Stimulated activated CD4-positive, alpha-beta T cell treated with anti-CD3 and anti-CD28 coated beads, Interleukin-4, amount 100 ng/mL, for 4 hours (primary cell): ENCODE data around the gene NCOA4.
"Not testable (repeated sequence)": the region's sequence is repeated elsewhere in the genome, so short reads cannot be mapped to it uniquely, and the experiment has no call there.

ENCODE experiments used
- DNase-seq, 2 experiments: peaks; one replicate each; pipeline ENCODE4 v3.0.0-alpha.2; 2020

Gene NCOA4

DNA sequence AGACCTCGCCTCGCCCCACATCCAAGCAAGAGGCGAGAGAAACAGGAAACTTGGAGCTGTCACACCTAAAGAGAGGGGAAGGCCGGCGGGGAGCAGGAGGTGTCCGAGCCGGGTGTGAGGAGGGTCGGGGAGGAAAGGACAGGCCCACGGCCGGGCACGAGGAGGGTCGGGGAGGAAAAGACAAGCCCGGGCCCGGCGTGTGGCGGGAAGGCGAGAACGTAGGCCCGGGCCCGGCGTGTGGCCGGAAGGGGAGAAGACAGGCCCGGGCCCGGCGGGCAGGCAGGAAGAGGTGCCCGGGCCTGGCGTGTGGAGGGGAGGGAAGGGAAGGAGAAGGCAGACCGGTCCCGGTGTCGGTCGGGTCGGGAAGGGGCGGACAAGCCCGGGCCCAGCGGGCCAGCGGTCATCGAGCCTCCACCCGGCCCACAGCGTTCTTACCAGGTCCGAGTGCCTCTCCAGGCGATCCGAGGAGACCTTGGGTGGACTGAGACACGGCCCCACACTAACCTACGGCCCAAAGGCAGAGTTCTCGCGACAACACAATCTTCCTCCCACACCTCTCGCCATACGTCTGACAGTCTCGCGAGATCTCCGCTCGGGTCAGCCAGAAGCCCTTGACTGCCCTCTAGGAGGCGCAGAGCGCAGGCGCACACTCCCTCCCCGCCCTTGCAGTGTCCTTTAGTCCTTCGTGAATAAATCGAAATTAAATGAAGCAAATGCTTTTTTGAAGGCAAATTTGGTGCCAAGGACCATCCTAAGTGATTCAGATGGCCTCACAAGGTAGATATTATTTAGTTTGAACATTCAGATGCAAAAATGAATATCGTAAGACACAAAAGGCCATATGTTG lies at the start of gene NCOA4:
Gene NCOA4, minus strand, starts transcription at position 533 of the 847 bp plus-strand sequence. CDS start 13,943 bp downstream, outside the sequence.
- DNase-seq, result peak; percentile 92 to 96

DNA sequence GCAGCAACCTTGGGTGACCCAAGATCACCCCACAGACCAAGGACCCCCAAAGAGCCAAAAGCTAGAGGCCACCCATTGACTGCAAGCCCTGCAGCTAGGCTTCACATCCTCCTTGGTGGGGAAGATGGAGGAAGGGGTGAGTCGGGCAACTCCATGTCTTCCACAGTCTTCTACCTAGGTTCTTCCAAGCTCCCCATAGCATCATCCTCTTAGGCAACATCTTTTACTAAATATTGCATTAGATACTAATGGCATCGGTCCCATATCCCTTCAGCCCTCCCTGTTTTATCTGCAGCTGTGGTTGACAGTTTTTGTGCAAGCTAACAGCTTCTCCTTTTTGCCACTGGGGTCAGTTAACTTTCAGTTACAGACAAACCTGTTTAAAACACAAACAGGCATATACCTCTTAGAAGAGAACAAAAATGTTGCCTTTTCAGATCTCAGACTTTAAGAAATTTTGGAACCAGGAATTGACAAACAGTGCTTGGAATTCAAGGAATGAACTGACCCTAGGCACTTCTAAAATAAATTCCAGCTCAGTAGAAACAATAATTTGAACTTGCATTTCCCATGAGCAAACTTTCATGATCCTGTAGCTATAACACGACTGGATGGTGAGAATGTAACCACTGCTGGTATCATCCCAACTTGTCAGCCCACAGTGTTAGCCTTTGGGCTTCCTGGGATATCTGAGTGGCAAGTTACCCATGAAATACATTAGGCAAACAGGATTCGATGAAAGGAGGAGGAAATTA lies 49.6 kb upstream of the NCOA4 start:
- DNase-seq, result no peak

DNA sequence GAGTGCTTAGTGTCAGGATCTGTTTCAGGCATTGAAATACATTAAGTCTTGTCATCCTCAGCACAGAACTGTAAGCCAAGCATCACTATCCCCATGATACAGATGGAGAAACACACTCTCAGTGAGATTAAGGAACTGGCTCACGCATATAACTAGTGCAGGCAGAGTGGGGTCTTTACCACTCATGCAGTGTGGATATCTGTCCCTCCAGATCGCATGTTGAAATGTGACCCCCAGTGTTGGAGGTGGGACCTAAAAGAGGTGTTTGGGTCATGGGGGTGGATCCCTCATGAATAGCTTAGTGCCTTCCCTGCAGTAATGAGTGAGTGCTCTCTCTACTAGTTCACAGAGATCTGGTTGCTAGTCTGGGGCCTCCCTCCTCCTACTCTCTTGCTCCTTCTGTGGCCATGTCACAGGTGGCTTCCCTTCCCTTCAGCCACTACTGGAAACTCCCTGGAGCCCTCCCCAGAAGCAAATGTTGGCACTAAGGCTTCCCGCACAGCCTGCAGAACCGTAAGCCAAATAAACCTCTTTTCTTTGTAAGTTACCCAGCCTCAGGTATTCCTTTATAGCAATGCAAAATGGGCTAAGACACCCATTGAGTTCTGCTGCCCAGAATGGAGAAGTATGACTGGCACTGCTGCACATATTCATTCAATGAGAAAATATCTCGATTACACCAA lies 47.4 kb upstream of the NCOA4 start:
- no peak for DNase-seq

DNA sequence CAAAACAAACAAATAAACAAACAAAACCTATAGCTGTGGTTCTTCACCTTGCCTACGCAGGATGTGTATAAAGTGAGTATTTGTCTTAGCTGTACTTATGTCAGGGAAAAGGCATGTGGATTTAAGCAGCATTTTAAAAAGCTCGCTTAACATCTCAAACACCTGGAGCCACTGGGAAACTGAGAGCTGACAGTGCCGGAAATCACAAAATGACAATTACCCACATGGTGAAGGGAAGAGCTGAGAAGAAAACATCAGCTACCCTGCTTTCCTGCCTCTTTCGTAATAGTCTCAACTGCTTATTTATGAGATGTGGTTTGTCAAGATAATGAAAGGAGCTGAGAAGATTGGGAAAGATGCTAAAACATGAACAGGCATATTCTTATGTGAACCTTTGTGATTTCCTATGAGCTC lies 46.7 kb upstream of the NCOA4 start:
- DNase-seq, result no peak

DNA sequence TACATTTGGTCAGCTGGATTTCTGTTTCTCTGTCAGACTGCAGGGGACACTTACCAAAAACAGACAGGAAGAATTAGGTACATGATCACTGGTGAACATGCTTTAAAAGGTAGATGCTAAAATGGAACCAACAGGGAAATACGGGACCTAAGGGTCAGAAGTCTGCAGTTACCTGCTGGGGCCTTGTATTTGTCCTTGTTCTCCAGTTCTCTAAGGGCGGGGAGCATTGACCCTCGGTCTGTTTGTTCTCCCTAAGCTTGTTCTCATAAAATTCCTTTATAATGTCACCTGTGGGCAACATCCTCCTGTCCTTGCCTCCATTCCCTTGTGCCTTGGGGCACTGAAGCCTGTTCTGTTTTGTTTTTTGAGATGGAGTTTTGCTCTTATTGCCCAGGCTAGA lies 45.4 kb upstream of the NCOA4 start:
- DNase-seq, result no peak

DNA sequence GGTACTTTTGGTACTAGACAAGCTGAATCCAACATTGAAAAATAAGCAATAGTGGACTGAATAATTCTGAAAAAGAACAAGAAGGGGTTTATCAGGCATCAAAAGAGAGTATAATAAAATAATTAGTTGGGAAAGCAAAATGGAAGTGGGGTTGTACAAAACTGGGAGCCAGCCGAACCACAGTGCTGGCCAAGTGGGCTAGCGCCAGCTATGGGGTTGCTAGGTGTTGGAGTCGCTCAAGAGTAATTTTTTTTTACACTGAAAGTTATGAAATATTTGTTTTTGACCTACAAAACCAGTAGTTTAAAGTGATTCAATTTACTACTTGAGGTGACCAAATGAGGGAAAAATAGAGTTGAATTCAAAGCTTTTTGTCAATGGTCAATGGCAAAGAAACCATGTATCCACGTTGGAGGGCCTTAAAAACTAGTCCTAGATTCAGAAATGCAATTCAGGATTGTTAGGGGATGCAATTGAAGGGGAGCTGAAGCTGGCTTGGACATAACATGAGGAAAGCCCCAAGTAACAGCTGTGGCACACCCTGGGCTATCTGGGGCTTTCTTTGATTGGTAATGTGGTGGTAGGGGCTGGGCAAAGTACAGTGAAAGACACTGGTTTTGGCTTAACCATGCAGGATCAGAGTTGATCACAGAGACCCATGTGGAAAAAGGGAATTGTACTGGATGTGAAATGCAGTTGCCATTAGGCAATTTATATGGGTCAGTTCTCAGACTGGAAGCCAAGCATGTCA lies 43.9 kb upstream of the NCOA4 start:
- DNase-seq, result no peak

DNA sequence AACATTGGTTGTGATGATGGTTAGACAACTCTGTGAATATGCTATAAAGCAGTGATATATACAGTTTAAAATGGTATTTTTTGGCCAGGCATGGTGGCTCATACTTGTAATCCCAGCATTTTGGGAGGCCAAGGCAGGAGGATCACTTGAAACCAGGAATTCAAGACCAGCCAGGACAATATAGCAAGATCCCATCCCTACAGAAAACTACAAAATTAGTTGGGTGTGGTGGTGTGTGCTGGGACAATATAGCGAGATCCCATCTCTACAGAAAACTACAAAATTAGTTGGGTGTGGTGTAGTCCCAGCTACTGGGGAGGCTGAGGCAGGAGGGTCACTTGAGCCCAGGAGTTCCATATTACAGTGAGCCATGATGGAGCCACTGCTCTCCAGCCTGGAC lies 43.1 kb upstream of the NCOA4 start:
- DNase-seq, result no peak

DNA sequence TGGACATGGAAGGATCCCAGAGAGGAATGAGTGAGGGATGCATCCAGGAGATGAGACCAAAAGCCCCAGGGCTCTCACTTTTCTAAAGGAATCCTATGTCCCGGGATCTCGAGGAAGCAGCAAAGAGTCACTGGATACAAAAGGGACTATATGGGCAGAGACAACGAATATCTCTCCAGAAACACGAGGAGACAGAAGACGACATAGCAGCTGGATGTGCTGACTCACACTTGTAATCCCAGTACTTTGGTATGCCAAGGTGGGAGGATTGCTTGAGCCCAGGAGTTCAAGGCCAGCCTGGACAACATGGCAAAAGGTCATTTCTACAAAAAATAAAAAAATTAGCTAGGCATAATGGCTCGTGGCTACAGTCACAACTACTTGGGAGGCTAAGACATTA lies 40.3 kb upstream of the NCOA4 start:
- DNase-seq, result no peak

DNA sequence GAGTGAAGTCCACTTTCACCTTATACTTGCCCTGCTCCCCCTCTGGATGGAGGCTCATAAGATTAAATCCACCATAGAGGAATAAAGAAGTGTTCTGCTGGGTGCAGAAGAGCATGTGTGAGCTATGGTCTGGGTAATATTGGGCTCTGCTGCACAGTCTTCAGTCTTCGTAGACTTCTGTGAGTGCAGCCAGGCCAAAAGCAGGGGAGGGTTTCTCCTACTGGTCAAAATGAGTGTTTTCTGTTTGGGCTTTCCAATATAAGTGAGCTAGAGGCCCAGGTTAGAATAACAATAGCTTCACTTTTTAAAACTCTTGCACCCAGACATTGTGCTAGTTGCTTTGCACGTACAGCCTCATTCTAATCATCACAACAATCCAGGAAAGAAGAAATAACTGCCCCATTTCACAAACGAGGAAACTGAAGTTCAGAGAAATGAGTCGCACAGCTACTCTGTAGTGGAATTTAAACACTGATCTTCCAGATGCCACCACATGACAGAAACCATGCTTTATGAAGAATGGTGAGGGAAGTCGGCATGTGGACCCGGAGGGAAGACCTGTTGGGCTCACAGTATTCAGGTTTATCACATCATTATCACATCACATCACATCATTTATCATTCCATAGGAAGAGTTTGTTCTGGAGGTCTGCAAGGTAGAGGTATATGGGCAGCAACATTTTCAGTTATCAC lies 39.5 kb upstream of the NCOA4 start:
- DNase-seq, result no peak

DNA sequence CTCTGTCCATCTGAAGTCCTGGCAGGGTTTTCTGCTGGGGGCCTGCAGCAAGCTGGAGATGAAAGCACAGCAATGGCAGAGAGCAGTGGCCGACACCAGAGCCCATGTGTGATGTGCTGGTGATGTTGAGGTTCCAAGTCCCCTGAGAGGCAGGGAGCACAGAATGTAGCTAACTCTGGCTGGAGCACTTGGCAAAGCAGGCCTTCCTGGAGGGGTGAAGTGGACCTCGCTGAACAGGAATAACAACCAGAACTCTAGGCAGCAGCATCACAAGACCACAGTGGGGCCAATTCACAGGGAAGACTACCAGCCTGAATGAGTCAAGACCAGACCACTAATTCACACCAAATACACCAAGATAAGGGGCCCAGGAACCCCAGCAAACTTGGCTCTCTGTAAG lies 38.5 kb upstream of the NCOA4 start:
- DNase-seq, result no peak

DNA sequence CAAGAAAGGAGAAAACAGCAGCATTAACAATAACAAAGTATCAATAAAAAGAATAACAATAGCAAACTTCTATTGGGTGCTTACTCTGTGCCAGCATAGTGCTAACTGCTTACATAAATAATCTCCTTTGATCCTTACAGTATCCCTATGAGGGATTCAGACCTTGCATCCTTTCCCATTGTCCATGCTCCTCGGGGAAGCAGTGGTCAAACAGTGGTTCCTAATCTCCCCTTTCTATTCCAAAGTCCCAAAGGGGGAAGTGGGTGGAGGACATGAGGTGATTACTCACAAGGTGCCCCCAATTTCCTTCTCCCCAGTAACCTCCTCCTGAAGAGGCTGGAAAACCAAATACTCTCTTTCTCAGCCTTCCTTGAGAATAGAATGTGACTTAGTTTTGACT lies 37.7 kb upstream of the NCOA4 start:
- no peak for DNase-seq

DNA sequence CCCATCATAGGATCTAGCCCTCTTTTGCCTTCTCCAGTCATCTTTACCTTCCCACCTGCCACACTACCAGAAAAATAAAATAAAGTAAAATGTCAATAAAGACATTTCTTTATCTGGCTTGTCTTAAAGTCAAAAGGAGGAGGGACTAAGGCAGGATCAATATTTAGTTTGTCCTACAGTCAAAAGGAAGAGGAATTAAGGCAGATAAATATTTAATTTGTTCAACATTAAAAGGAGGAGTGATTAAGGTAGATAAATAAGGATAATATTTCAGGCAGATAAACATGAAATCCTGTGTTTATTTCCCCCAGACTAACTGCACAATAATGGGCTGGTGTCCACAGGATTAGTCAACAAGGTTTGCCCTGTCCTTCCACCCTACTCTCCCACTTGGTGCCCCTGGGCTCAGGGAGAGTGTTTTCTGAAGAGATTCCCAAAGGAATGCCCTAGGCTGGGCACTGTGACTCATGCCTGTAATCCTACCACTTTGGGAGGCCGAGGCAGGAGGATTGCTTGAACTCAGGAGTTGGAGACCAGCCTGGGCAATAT lies 33.9 kb upstream of the NCOA4 start:
- no peak for DNase-seq

DNA sequence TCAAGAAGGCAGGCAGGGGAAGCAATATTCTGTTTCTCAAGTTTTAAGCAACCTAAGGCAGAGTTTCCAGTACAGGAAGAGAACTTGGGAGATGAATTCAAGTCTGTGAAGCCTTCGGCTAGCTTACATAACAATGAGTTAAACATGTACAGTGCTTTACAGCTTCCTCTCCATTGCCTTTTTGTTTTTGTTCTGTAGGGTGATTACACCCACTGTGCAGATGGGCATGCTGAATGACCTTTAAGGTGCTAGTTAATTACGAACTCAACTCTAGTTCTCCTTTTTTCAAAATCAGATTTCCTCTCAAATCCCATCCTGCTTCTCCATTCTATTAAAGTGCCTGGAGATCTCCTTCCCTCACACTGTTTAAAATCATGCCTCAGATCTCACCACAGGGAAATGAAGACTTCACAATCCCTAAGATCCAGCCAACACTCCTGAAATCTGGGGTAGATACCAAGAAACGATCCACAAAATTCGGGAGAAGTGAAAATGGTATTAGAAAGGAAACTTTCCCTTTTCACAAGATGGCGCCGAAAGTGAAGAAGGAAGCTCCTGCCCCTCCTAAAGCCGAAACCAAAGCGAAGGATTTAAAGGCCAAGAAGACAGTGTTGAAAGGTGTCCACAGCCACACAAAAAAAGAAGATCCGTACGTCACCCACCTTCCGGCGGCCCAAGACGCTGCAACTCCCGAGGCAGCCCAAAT lies 32.5 kb upstream of the NCOA4 start:
- no peak for DNase-seq

DNA sequence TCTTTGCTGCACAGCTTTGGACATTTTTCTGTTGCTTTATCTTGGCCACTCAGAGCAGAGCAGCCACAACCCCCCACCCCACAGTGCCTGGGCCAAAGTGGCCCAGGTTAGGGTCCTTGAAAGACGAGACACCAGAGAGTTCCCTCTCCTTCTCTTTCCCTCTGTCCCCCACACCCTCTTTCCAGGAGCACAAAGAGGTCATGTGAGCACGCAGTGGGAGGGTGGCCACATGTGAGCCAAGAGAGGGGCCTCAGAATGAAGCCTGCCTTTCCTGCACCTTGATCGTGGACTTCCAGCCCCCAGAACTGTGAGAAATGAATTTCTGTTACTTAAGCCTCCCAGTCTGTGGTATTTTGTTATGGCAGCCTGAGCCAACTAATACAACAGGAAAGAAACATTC lies 30.3 kb upstream of the NCOA4 start:
- no peak for DNase-seq

DNA sequence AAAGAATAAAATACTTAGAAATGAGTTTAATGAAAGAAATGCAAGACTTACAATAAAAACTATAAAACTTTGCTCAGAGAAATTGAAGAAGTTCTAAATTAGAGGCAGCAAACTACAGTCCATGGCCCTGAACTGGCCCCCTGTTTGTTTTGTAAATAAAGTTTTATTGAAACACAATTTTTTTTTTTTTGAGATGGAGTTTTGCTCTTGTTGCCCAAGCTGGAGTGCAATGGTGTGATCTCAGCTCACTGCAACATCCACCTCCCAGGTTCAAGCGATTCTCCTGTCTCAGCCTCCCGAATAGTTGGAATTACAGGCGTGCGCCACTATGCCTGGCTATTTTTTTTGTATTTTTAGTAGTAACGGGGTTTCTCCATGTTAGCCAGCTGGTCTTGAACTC lies 27.5 kb upstream of the NCOA4 start:
- DNase-seq, result not testable (repeated sequence)

DNA sequence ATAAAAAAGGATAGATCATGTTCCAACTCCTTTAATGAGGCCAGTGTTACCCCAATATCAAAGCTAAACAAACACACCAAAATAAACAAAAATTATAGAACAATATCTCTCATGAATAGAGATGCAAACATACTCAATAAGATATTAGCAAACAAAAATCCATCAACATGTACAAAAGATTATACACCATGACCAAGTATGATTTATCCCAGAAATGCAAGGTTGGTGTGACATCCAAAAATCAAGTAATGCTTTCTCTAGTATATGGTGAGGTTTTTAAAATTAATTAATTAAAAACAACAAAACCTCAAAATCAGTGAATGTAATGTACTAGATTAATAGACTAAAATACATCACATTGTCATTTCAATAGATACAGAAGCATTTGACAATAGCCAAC lies 26.6 kb upstream of the NCOA4 start:
- DNase-seq, result no peak

DNA sequence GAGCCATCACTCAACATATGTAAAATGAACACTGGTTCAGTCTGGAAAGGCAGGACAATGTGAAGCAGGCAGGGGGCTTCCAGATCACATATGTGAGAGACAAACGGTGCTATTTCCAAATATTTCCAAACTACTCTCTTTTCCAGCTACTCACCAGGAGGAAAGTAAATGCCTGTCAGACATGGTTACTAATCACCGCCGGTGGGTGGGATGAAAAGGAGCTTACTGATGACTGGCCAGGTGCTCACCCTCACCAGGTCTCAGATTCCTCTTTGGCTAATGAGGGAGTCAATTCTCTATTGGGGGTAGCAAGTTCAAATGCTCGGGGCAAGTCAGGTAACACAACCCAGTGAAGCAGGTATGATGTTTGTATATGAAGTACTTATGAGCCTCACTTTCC lies 25.3 kb upstream of the NCOA4 start:
- no peak for DNase-seq

DNA sequence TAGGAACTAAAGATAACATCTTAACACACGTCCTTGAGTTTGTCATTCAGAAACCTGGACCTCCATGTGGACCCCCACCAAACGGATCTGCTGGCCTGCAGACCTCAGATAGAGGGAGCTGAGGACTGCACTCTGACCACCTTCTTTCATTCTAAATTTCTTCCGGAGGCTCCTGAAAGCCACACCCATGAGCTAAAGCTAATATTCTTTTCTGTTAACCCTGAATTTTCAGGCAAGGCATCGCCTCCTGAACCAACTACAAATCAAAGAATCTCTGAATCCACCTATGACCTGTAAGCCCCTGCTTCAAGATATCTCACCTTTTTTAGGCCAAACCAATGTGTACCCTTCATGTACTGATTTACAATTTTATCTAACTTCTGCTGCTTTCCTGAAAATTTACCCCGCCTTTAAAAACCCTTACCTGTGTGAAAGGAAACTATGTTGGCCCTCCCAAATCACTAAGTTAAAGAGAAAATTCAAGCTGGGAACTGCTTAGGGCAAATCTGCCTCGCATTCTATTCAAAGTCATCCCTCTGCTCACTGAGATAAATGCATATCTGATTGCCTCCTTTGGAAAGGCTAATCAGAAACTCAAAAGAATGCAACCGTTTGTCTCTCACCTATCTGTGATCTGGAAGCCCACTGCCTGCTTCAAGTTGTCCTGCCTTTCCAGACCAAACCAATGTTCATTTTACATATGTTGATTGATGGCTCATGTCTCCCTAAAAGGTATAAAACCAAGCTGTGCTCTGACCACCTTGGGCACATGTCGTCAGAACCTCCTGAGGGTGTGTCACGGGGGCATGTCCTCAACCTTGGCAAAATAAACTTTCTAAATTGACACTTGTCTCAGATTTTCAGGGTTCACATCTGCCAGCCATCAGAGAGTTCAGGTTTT lies 23.4 kb upstream of the NCOA4 start:
- DNase-seq, result no peak

DNA sequence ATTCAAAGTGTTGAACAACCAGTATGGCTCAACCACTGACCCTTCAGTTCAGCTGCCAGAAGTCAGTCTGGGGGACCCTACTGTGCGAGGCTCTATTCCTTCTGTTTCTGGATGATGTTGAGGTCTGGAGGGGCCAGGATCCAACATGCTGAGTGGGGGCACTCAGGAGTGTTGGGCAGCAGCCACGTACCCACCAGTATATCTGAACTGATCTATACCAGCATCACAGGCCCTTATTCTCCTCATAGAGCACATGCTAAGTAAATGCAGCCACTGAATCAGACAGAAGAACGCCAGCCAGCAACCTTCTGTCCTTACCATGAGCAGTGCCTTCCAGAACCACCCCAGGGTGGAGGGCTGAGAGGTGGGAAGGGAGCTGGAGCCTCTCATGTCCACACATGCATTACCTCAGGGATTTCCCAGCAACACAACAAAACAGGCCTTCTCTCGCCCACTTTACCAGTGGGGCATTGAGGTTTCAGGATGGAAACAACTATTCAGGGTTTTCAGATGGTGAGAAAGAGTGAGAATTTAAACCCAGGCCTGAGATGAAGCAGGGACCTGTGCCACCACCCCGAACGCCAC lies 22.5 kb upstream of the NCOA4 start:
- DNase-seq, result no peak
